AG04450 (cell line): ENCODE data around the gene SNX9. TPM values are rescaled to one million over a fixed set of nuclear protein-coding genes. Genes with fewer than 3 reads are reported as not detected.

Source experiments
- CTCF ChIA-PET: fragments of 300-600, 350-600 bp; formaldehyde crosslinking; extraction: SDS; loops from one replicate; lab custom pipeline; 2022; ENCODE audit warnings: antibody characterized with exemption, inconsistent platforms; lab: Charles Lee
- POLR2A ChIA-PET: fragments of 350-600 bp; formaldehyde crosslinking; extraction: SDS; loops from one replicate; lab custom pipeline; 2021; ENCODE audit warnings: antibody characterized with exemption, inconsistent platforms; lab: Yijun Ruan, JAX
- DNase-seq: peaks from one replicate; pipeline ENCODE4 v3.0.0-alpha.2; 2011; ENCODE audit warnings: low read depth, low spot score
- H3K27ac ChIP-seq: one replicate; pipeline ENCODE4 v1.5.1; 2012; ENCODE audit warnings: low read depth, low read length, control low read depth
- H3K27me3 ChIP-seq: one replicate; pipeline ENCODE4 v1.6.0; 2012; ENCODE audit warnings: low read length; ENCODE audit not compliant: control insufficient read depth, insufficient read depth
- H3K4me3 ChIP-seq: 2 replicates; pipeline ENCODE4 v1.5.1; 2011; ENCODE audit warnings: mild to moderate bottlenecking, low read depth, low read length, control low read depth
- H3K9me3 ChIP-seq: 2 replicates; pipeline ENCODE4 v1.5.1; 2012; ENCODE audit warnings: low read length; ENCODE audit not compliant: control insufficient read depth, insufficient read depth
- polyA plus RNA-seq: library from polyadenylated mRNA; depleted of rRNA; stranded (reverse); fragments of >200 nt; gene quantifications from 2 replicates; pipeline ENCODE4 v1.2.3, GENCODE V29; 2011; rRNA removed
- small RNA-seq: library from RNA; depleted of rRNA; stranded (forward); fragments of <200 nt; gene quantifications from one replicate; pipeline ENCODE3, GENCODE V24; 2012; ENCODE audit warnings: low read depth; ENCODE audit not compliant: insufficient read length
- TF ChIP-seq, protein P1 (sequence below): IDR thresholded peaks from 2 replicates; pipeline ENCODE4 v1.5.1; 2011; ENCODE audit warnings: low read depth, low read length, control low read depth, inconsistent platforms

Gene SNX9
- polyA plus RNA-seq, 1 experiment = 58.7 TPM

DNA sequence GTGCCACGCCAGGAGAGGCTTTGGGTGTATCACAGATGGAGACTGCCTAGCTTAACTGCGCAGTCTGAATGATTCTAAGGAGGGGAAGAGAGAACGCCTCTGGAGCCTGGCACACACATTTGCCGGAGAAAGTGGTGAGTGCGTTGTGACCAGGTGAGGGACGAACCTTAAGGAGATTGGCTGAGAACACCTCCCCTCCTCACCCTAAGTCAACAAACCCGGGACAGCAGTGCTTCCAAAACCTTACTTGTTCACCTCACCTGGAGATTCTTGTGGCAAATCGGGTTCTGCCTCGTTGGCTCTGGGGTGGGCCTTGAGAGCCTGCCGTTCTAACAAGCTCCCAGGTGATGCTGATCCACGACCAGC, 168.0 kb downstream of the SNX9 start:
- ChIA-PET CTCF (no interaction called here), POLR2A (no interaction called here)
- Histone ChIP-seq H3K27ac (no peak overlapping the region), H3K27me3 (no peaks in the 10 kb centered on the region), H3K9me3 (no peaks in the 10 kb centered on the region), H3K4me3 (no peak overlapping the region)
- DNase-seq = no peak
- TF ChIP-seq, protein P1, sequence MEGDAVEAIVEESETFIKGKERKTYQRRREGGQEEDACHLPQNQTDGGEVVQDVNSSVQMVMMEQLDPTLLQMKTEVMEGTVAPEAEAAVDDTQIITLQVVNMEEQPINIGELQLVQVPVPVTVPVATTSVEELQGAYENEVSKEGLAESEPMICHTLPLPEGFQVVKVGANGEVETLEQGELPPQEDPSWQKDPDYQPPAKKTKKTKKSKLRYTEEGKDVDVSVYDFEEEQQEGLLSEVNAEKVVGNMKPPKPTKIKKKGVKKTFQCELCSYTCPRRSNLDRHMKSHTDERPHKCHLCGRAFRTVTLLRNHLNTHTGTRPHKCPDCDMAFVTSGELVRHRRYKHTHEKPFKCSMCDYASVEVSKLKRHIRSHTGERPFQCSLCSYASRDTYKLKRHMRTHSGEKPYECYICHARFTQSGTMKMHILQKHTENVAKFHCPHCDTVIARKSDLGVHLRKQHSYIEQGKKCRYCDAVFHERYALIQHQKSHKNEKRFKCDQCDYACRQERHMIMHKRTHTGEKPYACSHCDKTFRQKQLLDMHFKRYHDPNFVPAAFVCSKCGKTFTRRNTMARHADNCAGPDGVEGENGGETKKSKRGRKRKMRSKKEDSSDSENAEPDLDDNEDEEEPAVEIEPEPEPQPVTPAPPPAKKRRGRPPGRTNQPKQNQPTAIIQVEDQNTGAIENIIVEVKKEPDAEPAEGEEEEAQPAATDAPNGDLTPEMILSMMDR = no peak

DNA sequence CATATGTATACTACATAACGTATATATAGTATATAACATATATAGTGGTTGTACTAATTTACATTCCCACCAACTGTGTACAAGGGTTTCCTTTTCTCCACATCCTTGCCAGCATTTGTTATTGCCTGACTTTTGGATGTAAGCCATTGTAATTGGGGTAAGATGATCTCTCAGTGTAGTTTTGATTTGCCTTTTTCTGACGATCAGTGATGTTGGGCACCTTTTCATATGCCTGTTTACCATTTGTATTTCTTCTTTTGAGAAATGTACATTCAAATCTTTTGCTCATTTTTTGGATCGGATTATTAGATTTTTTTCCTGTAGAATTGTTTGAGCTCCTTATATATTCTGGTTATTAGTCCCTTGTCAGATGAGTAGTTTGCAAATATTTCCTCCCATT, 170.0 kb downstream of the SNX9 start:
- Histone ChIP-seq H3K4me3 (no peak overlapping the region), H3K27me3 (no peaks in the 10 kb centered on the region), H3K9me3 (no peaks in the 10 kb centered on the region), H3K27ac (no peak overlapping the region)
- POLR2A ChIA-PET = interaction anchor here (1.1 to 1.3 kb wide), 2 partner anchors 10 to 11 kb away, joined by 5 to 11 read pairs; partner anchors contain the start of gene SYNJ2
- CTCF ChIA-PET = interaction anchor here (0.7 to 2.6 kb wide), 4 partner anchors 9 to 713 kb away, joined by 3 to 8 read pairs (median 5); no protein-coding TSS in a partner anchor
- TF ChIP-seq, protein P1 = no peak
- no peak for DNase-seq

DNA sequence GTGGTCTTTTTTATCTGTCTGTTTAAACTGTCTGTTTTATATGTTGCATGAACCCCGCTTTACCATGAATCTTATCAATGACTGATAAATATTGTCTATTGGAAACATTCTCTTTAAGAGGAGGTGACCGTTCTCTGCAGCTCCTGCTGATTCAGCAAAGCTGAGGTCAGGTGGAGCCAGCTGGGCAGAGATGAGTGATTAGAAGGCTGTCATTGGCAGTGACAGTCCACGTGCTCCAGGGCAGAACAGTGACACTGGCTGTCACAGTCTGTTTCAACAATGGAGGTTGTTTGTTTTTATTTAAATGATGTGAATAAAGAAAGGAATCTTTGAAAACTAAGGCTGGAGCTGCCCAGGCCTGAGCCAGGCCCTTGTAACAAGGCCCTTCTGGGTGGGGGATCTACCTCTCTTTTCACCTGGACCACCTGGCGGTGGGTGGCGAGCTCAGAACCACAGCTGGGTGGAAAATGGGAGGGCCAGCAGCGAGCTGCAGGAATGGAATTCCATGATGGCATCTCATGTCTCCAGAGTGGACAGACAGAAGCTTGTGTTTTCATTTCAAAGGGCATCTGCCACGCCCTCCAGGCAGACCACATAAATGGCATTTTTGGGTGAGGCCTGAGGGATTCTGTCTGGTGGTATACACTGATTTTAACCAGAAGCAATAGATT, 171.2 kb downstream of the SNX9 start:
- TF ChIP-seq, protein P1 = no peak
- no peak overlapping the region for H3K4me3 ChIP-seq
- DNase-seq = no peak
- CTCF ChIA-PET = interaction anchor here (1.1 to 2.6 kb wide), 2 partner anchors 10 to 78 kb away, joined by 4 to 8 read pairs; no protein-coding TSS in a partner anchor
- no peaks in the 10 kb centered on the region for H3K9me3 ChIP-seq
- no peaks in the 10 kb centered on the region for H3K27me3 ChIP-seq
- POLR2A ChIA-PET = interaction anchor here (0.9 to 1.1 kb wide), 3 partner anchors 9 to 42 kb away, joined by 3 to 11 read pairs (median 4); no protein-coding TSS in a partner anchor
- H3K27ac ChIP-seq = no peak overlapping the region

Small RNAs within 50 kb of the gene (small RNA-seq; reads per million reads assigned to genes)
- gene HSPE1P26 = not detected
- not detected for gene RNU6-786P

Other genes starting within 250 kb of the SNX9 start
- 38.1 and 40.8 TPM in 2 replicates for gene SYNJ2, start 158.6 kb downstream of the SNX9 start, polyA plus RNA-seq